Liver (tissue), 9 donors: ENCODE results near the gene STK39. TPM values are rescaled to one million over a fixed set of nuclear protein-coding genes. Genes with fewer than 3 reads are reported as not detected.

Experiments
- DNase-seq: peaks from one replicate; pipeline ENCODE4 v3.0.0-alpha.2; 2017; ENCODE audit warnings: low spot score
- H3K27ac ChIP-seq, 2 donors: one replicate each; pipeline ENCODE4 v1.7.0; 2013; ENCODE audit warnings: inconsistent platforms in 2 of 2, low read length in 2 of 2, control low read depth in 1 of 2, low read depth in 1 of 2, mild to moderate bottlenecking in 1 of 2
- H3K27me3 ChIP-seq, 4 donors: one replicate each; pipeline versions ENCODE4 v1.6.1 to v1.7.0; 2013; ENCODE audit warnings: low read length in 3 of 4, inconsistent platforms in 1 of 4, mild to moderate bottlenecking in 1 of 4, moderate library complexity in 1 of 4; ENCODE audit not compliant: control insufficient read depth in 4 of 4, insufficient read depth in 4 of 4
- H3K36me3 ChIP-seq, 4 donors: one replicate each; pipeline versions ENCODE4 v1.6.1 to v1.7.0; 2013; ENCODE audit warnings: low read length in 3 of 4, mild to moderate bottlenecking in 3 of 4, low read depth in 1 of 4, moderate library complexity in 1 of 4; ENCODE audit not compliant: control insufficient read depth in 4 of 4, insufficient read depth in 3 of 4
- H3K4me1 ChIP-seq, 4 donors: one replicate each; pipeline versions ENCODE4 v1.6.1 to v1.7.0; 2013; ENCODE audit warnings: low read length in 3 of 4, mild to moderate bottlenecking in 3 of 4, moderate library complexity in 1 of 4; ENCODE audit not compliant: control insufficient read depth in 4 of 4, insufficient read depth in 4 of 4
- H3K4me3 ChIP-seq, 3 donors: one replicate each; pipeline versions ENCODE4 v1.6.1 to v1.7.0; 2013; ENCODE audit warnings: low read length in 3 of 3, control low read depth in 1 of 3, low read depth in 1 of 3, mild to moderate bottlenecking in 1 of 3
- H3K9ac ChIP-seq, 2 donors: one replicate each; pipeline ENCODE4 v1.7.0; 2013; ENCODE audit warnings: low read length in 2 of 2, mild to moderate bottlenecking in 2 of 2, moderate library complexity in 2 of 2, control low read depth in 1 of 2, low read depth in 1 of 2
- H3K9me3 ChIP-seq, 4 donors: one replicate each; pipeline versions ENCODE4 v1.6.1 to v1.7.0; 2013; ENCODE audit warnings: low read length in 3 of 4; ENCODE audit not compliant: control insufficient read depth in 4 of 4
- CTCF ChIP-seq: fragments of 150-350 bp; IDR thresholded peaks from 2 replicates; pipeline ENCODE4 v1.5.1; 2017; ENCODE audit warnings: improper control_type of control experiment, low read depth, low read length; ENCODE audit not compliant: missing input control
- EGR1 ChIP-seq, 2 donors: IDR thresholded peaks; 2 replicates each; pipeline ENCODE4 v1.6.1; 2016 to 2018; ENCODE audit warnings: antibody characterized with exemption in 2 of 2, low read depth in 2 of 2
- FOXA1 ChIP-seq: IDR thresholded peaks from 2 replicates; pipeline ENCODE4 v1.6.1; 2016; ENCODE audit warnings: antibody characterized with exemption
- GABPA ChIP-seq, 2 donors: IDR thresholded peaks in 1 of 2; conservative IDR thresholded peaks in 1 of 2; 2 replicates each; pipeline ENCODE4 v1.6.1; 2016; ENCODE audit warnings: antibody characterized with exemption in 2 of 2, mild to moderate bottlenecking in 1 of 2, moderate library complexity in 1 of 2
- HNF4A ChIP-seq, 2 donors: conservative IDR thresholded peaks; 2 replicates each; pipeline ENCODE4 v1.6.1; 2016; ENCODE audit warnings: antibody characterized with exemption in 2 of 2, mild to moderate bottlenecking in 2 of 2
- HNF4G ChIP-seq: IDR thresholded peaks from 2 replicates; pipeline ENCODE4 v1.6.1; 2016; ENCODE audit warnings: antibody characterized with exemption
- NR2F2 ChIP-seq: IDR thresholded peaks from 2 replicates; pipeline ENCODE4 v1.6.1; 2016; ENCODE audit warnings: antibody characterized with exemption
- RAD21 ChIP-seq, 2 donors: IDR thresholded peaks; 2 replicates each; pipeline ENCODE4 v1.6.1; 2016; ENCODE audit warnings: antibody characterized with exemption in 2 of 2, mild to moderate bottlenecking in 2 of 2
- RXRA ChIP-seq, 2 donors: IDR thresholded peaks; 2 replicates each; pipeline ENCODE4 v1.6.1; 2017 to 2018; ENCODE audit warnings: antibody characterized with exemption in 2 of 2, mild to moderate bottlenecking in 1 of 2
- TAF1 ChIP-seq: conservative IDR thresholded peaks from 2 replicates; pipeline ENCODE4 v1.6.1; 2016; ENCODE audit warnings: antibody characterized with exemption, mild to moderate bottlenecking
- YY1 ChIP-seq: IDR thresholded peaks from 2 replicates; pipeline ENCODE4 v1.6.1; 2016; ENCODE audit warnings: antibody characterized with exemption, mild to moderate bottlenecking
- ZBTB33 ChIP-seq: IDR thresholded peaks from 2 replicates; pipeline ENCODE4 v1.6.1; 2016; ENCODE audit warnings: antibody characterized with exemption
- WGBS: extraction: QIAGEN DNeasy Blood & Tissue Kit; methylation state at CpG from one replicate; pipeline ENCODE4 v1.1.7; 2013; 5-methylcytosine and 5-hydroxymethylcytosine counted together
- polyA plus RNA-seq, 2 donors: library from polyadenylated mRNA; stranded (reverse) in 1 of 2; unstranded in 1 of 2; fragments of 200-250 nt in 1 of 2; fragments of >200 nt in 1 of 2; fragmentation: Nextera tagmentation in 1 of 2; extraction: Ambion mirVana in 1 of 2; gene quantifications; one replicate each; pipeline versions ENCODE4 v1.2.1 to v1.2.3, GENCODE V29; 2013 to 2015
- total RNA-seq, 2 donors: library from RNA; depleted of rRNA; stranded (reverse); fragments of >200 nt; gene quantifications; one replicate each; pipeline ENCODE4 v1.2.3, GENCODE V29; 2014
- TF ChIP-seq, protein P1 (sequence below): IDR thresholded peaks from 2 replicates; pipeline ENCODE4 v1.6.1; 2016; ENCODE audit warnings: antibody characterized with exemption
- TF ChIP-seq, protein P2 (sequence below): IDR thresholded peaks from 2 replicates; pipeline ENCODE4 v1.6.1; 2016; ENCODE audit warnings: antibody characterized with exemption
- TF ChIP-seq, protein P3 (sequence below): IDR thresholded peaks from 2 replicates; pipeline ENCODE4 v1.6.1; 2016; ENCODE audit warnings: antibody characterized with exemption, mild to moderate bottlenecking
- donor health status: healthy.
- donor health status: healthy.
- donor health status: healthy.
- donor health status: healthy.
- donor health status: healthy.

Gene STK39
- total and polyA plus RNA-seq, 4 donors: 0.29 to 1.8 (median 0.73) TPM

DNA sequence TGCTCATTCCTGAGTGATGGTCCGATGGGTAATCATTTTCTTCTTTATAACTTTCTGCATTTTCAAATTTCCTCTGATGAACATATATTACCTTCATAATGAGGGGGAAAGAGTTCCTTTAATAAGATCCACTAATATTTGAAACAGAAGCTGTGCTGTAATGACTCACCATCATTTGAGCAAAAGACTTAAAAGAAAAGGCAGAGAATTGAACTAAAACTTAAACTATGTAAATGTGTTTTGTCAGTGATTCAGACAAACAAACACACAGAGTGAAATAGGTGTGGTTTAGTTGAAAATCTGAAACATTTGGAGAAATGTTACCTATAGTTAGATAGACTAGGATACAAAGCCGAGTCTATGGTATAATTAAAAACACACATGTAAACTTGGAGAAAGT is 209.6 kb downstream of the STK39 start (continued):
- TF ChIP-seq NR2F2 (no peak), FOXA1 (no peak), HNF4G (no peak), HNF4A (conservative IDR thresholded peaks at IDR 0.05) (no peak), TAF1 (no peak), ZBTB33 (no peak), RXRA (IDR thresholded peaks at IDR 0.05) (no peak), RAD21 (IDR thresholded peaks at IDR 0.05) (no peak), GABPA (IDR thresholded peaks at IDR 0.05 in 1 of 2, conservative IDR thresholded peaks at IDR 0.05 in 1 of 2) (no peak)
- TF ChIP-seq, protein P1, sequence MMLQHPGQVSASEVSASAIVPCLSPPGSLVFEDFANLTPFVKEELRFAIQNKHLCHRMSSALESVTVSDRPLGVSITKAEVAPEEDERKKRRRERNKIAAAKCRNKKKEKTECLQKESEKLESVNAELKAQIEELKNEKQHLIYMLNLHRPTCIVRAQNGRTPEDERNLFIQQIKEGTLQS: no peak

DNA sequence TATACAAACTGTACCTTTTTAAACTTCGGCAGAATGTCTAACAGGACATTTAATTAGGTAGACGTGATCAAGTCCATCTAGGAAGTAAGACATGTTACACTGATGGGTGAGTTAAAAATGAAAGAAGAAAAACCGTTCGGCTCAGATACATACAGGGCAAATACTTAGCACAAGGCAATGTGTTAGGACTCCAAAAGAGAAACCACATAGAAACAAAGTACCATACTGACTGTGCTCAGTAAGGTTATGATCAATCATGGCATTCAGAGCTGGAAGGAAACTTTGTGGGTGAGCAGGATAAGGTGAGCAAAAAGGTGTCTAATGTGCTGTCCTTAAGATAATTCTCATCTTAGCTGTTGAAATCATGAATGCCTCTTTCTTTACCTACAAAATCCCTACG is 211.9 kb downstream of the STK39 start:
- H3K4me1 ChIP-seq: no peaks in the 10 kb centered on the region
- no peaks in the 10 kb centered on the region for H3K27me3 ChIP-seq
- DNase-seq: no peak
- no peaks in the 10 kb centered on the region for H3K36me3 ChIP-seq
- no peak for TF ChIP-seq CTCF
- no peak for TF ChIP-seq RXRA (IDR thresholded peaks at IDR 0.05)
- TF ChIP-seq ZBTB33: no peak
- TF ChIP-seq HNF4G: no peak
- no peak for TF ChIP-seq EGR1 (IDR thresholded peaks at IDR 0.05; ENCODE audit: low read depth in 2 of 2)
- TF ChIP-seq GABPA (IDR thresholded peaks at IDR 0.05 in 1 of 2, conservative IDR thresholded peaks at IDR 0.05 in 1 of 2): no peak
- TF ChIP-seq, protein P2, sequence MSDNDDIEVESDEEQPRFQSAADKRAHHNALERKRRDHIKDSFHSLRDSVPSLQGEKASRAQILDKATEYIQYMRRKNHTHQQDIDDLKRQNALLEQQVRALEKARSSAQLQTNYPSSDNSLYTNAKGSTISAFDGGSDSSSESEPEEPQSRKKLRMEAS: no peak
- TF ChIP-seq YY1: no peak
- TF ChIP-seq RAD21 (IDR thresholded peaks at IDR 0.05): no peak
- TF ChIP-seq TAF1: no peak
- TF ChIP-seq FOXA1: no peak
- TF ChIP-seq, protein P3, sequence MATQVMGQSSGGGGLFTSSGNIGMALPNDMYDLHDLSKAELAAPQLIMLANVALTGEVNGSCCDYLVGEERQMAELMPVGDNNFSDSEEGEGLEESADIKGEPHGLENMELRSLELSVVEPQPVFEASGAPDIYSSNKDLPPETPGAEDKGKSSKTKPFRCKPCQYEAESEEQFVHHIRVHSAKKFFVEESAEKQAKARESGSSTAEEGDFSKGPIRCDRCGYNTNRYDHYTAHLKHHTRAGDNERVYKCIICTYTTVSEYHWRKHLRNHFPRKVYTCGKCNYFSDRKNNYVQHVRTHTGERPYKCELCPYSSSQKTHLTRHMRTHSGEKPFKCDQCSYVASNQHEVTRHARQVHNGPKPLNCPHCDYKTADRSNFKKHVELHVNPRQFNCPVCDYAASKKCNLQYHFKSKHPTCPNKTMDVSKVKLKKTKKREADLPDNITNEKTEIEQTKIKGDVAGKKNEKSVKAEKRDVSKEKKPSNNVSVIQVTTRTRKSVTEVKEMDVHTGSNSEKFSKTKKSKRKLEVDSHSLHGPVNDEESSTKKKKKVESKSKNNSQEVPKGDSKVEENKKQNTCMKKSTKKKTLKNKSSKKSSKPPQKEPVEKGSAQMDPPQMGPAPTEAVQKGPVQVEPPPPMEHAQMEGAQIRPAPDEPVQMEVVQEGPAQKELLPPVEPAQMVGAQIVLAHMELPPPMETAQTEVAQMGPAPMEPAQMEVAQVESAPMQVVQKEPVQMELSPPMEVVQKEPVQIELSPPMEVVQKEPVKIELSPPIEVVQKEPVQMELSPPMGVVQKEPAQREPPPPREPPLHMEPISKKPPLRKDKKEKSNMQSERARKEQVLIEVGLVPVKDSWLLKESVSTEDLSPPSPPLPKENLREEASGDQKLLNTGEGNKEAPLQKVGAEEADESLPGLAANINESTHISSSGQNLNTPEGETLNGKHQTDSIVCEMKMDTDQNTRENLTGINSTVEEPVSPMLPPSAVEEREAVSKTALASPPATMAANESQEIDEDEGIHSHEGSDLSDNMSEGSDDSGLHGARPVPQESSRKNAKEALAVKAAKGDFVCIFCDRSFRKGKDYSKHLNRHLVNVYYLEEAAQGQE: no peak
- no peak overlapping the region for H3K9ac ChIP-seq
- H3K27ac ChIP-seq: no peak overlapping the region
- H3K9me3 ChIP-seq: no peaks in the 10 kb centered on the region
- WGBS: 90% methylated on average over 5 of the region's 5 CpGs
- no peak overlapping the region for H3K4me3 ChIP-seq
